GM04503 (cell line): ENCODE results near the gene SEC24D.
"Not testable (repeated sequence)": the region's sequence is repeated elsewhere in the genome, so short reads cannot be mapped to it uniquely, and the experiment has no call there.

ENCODE experiments used
- DNase-seq: peaks from one replicate; pipeline ENCODE4 v3.0.0-alpha.2; 2012; ENCODE audit warnings: low read depth

Gene SEC24D

DNA sequence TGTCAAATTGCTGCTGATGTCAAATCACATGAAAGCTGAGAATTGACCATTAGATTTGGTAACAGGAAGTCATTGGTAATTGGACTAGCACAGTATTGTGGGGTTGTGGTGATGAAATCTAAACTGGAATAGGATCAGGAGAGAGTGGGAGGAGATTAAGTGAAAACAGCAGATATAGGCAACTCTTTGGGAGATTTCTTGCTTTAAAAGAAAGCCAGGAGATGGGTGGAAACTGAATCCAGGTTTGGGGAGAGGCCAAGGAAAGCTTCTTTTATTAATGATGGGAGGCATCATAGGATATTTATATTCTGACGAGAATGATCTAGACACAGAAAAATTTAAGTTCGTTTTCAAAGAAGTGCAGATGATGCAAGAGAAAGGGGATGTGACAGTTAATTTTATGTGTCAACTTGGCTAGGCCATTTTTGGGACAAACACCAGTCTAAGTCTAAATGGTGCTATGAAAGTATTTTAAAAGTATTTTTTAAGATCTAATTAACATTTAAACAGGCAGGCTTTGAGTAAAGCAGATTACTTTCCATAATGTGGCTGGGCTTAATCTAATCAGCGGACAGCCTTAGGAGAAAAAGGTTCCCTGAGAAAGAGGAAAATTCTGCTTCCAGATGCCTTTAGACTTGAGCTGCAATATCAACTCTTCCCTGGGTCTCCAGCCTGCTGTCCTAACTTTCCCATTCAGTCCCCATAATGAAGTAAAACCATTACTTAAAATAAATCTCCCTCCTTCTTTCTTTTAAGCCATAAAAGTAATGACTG is 24.7 kb downstream of the SEC24D start:
- peak; percentile 73 for DNase-seq

DNA sequence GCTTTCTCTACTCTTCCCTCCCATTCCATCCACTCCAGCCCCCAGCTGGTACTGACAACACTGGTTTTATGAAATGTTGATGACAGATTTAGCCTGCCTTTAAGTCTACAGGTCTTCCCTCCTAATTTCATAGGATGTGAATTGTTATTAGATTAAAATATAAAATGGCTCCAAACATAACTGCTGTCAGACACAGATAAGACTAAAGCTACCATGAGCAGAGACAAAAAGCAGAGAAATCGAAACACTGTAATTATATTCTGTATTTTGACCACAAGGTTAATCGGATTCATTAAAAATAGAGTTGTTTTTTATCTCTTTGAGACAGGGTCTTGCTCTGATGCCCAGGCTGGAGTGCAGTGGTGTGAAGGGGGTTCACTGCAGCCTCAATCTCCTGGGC is 28.3 kb downstream of the SEC24D start:
- DNase-seq, result no peak

DNA sequence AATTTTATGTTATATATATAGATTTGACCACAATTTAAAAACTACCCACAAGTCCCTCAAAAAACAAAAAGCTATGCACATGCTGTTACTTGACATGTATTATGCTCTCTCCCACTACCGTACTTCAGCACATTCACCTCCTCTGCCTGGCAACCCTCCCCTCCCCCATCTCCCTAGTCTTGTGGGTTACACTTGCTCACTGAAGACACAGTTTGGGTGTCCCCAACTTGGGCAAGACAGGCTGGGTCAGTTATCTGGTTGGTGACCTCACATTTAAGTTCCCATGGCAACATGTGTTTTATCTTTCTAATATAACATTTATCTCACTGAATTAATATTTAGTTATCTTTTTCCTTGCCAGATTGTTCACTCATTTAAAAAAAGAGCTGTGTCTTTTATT is 32.7 kb downstream of the SEC24D start:
- no peak for DNase-seq

DNA sequence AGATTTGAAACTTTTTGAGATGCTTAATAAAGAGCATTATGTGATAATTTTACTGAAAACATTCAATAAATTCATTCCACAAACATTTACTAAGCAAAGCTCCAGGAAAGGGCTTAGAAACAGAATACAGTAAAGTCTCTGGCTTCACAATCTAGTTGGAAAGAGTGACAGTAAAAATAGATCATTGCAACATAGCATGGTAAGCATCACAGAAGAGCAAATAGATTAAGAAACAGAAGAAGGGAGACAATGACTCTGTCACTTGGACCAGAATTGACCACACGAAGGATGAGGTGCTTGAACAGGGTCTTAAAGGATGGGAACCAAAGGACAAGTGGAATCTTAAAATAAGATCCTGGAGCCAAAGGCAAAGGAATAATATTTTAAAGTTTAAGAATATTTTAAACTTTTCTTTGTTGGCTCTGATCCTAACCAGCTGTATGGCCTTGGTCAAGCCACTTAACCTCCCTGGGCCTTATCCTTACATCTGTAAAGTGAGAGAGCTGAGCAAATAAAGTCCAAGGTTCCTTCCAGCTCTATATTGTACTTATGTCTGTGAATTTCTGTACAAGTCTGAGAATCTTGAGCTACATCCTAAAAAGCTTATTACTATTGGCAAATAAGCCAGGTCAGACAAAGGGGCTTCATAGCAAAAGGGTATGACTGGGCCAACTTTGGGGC is 33.9 kb downstream of the SEC24D start:
- no peak for DNase-seq

DNA sequence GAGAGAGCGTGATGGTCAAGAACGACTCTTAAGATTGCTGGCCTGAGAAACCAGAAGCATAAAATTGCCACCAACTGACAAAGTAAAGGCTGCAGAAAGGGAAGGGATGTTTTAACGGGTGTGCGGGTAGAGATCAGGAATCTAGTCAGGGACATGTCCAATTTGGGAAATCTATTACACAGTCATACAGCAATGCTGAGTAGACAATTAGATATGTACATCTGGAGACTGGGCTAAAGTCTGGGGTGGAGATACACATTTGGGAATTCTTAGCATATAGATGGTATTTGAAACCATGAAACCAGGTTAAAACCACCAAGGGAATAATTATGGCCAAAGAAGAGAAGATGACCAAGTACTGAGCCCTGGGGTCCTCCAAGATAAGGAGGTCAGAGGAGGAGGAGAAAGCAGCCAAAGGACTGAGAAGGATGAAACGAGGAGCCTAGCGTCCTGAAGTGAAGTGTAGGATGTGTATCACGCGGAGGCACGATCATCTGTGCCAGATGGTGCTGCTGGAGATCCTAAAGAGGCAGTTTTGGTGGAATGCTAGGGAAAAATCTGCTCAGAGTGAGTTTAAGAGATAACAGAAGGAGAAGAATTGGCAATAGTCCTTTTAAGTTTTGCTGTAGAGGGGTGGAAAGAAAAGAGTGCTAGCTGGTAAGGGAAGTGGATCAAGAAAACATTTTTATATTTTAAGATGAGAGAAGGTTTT is 36.5 kb downstream of the SEC24D start:
- DNase-seq, result no peak

DNA sequence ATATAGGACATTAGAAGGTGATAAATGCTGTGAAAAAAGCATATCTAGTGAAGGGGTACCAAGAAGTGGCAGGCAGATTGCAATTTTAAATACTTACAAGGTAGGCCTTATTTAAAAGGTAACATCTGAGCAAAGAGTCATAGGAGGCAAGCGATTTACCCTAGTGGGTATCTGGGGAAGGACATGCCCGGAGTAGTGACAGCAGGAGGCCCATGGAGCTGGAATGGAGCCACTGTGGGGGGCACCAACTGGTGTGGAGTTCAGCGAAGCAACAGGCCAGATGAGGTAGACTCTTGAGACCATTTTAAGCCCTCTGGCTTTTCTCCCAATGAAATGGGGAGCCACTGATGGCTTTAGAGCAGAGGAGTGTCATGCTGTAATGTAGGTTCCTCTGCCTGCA is 37.3 kb downstream of the SEC24D start:
- DNase-seq, result no peak

DNA sequence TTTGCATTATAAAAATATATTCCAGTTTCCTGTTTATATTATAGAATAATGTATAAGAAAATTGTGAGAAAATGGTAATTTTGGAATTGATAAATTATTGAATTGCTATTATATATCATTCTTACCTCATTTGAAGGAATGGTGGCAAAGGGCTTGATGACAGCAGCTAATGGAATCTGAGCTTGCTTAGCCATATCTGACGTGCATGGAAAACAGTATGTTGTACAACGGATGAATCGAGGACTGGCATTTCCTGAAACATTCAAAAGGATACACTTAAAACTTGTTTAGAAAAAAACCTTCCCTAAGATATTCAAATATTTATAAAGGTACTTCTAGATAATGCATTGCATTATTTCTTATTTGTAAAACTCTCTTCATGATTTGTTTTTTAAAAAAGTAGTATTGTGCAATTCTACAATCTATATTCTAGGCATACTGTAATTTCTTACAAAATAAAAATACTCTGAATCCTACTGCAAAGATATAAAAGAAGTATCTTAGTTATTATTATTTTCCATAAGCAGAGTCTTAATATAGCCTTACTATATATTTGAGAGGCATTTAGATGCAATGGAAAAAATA is 38.3 kb downstream of the SEC24D start:
- DNase-seq, result no peak

DNA sequence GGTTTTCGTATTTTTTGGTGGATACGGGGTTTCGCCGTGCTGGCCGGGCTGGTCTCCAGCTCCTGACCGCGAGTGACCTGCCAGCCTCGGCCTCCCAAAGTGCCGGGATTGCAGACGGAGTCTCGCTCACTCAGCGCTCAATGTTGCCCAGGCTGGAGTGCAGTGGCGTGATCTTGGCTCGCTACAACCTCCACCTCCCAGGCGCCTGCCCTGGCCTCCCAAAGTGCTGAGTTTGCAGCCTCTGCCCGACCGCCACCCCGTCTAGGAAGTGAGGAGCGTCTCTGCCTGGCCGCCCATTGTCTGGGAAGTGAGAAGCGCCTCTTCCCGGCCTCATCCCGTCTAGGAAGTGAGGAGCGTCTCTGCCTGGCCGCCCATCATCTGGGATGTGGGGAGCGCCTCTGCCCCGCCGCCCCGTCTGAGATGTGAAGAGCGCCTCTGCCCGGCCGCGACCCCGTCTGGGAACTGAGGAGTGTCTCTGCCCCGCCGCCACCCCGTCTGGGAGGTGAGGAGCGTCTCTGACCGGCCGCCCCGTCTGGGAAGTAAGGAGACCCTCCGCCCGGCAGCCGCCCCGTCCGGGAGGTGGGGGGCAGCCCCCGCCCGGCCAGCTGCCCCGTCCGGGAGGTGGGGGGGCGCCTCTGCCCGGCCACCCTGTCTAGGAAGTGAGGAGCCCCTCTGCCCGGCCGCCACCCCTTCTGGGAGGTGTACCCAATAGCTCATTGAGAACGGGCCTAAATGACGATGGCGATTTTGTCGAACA is 44.1 kb downstream of the SEC24D start:
- not testable (repeated sequence) for DNase-seq

DNA sequence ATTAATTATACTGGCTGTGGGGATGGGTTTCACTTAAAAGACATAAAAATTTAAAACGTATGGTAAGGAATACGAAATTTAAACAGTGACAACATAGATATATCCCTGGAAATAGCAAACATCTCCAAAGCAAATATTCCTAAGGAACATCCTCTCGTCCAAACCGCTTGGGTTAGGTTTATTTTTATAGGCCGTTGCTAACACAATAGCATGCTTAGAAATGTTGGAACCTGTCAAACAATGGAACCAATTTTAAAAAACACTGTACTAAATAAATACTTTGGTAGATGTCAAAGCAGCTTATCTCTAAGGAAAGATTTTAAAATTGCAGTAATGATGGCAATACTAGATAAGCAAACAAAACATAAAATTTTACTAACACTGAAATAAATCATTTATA is 45.4 kb downstream of the SEC24D start:
- no peak for DNase-seq

DNA sequence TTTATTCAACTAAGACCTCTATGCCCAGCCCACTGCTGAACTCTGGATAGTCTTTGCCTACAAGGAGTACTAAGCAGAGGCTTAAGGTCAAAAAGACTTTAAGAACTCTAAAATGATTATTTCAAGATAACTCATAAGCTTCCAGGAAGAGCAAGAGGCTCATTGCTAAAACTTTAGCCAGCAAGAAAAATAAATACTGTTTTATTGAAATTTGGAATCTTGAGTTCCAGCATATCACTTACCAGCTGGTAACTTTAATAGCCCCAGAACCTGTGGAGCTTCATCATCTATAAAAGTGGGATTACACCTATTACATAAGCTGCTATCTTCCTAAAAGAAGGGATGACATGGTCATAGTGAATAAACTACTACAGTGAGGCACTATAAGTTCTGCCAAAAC is 47.0 kb downstream of the SEC24D start:
- no peak for DNase-seq

DNA sequence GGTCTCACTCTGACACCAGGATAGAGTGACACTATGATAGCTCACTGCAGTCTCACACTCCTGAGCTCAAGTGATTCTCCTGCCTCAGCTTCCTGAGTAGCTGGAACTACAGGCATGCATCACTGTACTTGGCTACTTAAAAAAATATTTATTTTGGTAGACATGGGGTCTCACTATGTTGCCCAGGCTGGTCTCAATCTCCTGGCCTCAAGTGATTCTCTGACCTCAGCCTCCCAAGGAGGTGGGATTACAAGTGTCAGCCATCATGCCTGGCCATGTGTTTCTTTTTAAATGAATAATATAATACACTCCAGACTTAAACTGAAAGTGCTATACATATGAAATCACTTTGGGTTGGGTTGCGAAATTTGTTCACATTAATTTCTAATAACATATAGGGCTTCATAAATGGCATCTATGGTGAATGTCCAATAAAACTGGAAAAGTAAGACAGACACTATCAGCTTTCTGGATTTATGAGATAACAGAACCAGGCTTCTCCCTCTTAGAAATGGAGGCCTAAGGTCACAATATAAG is 48.0 kb downstream of the SEC24D start:
- DNase-seq, result no peak

DNA sequence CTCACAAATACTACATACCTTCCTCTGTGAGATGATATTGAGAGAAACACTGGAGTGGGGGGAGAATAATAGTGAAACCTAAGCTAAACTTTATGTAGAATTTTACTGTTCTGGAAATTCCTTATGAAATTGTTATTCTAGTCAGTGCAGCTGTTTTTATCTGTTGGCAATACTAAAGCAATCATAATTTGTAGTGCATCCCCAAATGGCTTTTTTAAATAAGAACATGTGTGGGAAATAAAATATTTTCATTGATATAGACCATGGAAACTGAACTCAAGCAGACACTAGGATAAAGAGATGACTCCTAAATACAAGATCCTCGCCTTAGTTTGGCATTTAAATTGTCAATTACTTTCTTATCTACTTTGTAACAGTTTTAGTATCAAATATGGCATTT is 51.1 kb downstream of the SEC24D start:
- no peak for DNase-seq

DNA sequence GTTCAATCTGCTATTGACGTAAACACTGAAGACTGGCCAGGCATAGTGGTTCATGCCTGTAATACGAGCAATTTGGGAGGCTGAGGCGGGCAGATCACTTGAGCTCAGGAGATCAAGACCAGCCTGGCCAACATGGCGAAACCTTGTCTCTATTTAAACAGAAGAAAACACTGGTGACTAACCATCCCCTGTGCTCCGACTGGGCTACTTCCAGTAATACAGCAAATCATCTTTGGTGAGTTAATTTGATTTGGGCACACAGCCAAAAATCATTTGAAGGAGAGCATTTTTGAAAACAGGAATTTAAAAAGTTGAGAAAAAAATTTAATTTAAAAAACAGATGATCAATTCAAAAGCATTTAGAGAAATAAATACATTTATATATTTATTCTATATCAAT is 52.0 kb downstream of the SEC24D start:
- no peak for DNase-seq

DNA sequence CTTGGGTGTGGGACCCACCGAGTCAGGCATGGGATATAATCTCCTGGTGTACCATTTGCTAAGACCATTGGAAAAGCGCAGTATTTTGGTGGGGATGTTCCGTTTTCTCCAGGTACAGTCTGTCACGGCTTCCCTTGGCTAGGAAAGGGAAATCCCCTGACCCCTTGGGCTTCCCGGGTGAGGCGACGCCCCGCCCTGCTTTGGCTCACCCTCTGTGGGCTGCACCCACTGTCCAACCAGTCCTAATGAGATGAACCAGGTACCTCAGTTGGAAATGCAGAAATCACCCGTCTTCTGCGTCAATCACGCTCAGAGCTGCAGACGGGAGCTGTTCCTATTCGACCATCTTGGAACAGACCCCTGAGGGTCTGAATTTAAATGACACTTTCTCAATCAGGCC is 53.0 kb downstream of the SEC24D start:
- not testable (repeated sequence) for DNase-seq

DNA sequence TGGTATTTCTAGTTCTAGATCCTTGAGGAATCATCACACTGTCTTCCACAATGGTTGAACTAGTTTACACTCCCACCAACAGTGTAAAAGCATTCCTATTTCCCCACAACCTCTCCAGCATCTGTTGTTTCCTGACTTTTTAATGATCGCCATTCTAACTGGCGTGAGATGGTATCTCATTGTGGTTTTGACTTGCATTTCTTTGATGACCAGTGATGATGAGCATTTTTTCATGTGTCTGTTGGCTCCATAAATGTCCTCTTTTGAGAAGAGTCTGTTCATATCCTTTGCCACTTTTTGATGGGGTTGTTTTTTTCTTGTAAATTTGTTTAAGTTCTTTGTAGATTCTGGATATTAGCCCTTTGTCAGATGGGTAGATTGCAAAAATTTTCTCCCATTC is 58.3 kb downstream of the SEC24D start:
- not testable (repeated sequence) for DNase-seq

DNA sequence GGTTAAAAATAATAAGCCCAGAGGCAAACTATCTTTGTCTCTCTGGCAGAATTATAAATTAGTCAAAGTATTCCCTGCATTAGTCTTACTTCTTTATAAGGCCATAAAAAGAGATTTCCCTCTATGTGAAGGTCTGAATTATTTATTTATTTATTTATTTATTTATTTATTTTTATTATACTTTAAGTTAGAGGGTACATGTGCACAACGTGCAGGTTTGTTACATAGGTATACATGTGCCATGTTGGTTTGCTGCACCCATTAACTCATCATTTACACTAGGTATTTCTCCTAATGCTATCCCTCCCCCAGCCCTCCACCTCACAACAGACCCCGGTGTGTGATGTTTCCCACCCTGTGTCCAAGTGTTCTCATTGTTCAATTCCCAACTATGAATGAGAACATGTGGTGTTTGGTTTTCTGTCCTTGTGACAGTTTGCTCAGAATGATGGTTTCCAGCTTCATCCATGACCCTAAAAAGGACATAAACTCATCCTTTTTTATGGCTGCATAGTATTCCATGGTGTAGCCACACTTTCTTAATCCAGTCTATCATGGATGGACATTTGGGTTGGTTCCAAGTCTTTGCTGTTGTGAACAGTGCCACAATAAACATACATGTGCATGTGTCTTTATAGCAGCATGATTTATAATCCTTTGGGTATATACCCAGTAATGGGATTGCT is 58.8 kb downstream of the SEC24D start:
- DNase-seq, result not testable (repeated sequence)

DNA sequence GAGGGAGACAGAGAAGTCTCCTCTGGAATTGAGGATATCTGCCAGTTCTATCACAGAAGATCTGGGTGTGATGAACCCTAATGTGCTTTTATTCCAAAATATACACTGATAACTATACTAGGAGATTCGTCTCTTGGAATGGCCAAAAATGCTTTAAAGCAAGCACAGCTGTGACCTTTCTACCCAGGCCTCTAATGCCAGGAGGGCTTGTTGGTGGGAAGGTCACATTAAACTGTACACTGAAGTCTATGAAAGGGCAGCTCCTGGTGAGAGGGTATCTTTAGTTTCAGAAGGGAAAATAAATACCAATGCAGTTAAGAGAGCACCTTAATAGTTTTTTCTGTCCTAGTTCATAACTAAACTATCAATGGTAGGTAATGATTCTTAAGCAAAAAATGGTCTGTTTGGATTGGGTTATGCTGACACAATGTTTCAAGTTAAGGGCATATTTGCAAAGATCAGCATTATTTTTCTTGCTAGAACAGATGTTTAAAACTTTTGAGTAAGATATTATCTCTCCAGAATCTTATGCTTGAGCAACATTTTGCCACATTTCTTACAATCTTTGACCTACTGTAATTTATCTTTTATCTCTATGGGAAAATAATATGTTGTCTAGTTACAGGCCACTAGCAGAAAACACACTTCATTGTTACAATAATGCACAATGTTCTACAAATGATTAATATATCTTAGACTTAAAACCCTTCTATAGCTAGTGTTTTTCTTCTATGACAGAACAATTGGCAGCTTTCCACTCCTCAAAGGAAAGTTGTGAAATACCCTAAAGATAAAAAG is 59.6 kb downstream of the SEC24D start:
- no peak for DNase-seq

DNA sequence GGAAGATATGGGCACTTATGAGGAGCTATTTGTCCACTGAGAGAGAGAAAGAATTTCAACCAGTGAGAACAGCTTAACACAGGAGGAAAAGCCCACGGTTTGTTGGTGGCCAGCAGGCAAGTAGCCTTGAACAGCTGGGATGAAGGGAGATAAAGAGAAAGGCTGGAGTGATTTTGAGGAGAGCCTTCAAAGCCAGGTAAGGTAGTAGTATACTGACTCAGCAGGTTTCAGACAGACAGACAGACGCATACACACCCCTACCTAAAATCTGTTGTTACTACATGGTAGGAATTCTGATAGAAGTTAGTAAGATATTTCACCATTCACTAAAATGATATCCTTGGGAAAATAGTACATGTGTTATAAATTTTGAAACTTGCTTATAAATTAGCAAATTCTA is 60.5 kb downstream of the SEC24D start:
- no peak for DNase-seq

DNA sequence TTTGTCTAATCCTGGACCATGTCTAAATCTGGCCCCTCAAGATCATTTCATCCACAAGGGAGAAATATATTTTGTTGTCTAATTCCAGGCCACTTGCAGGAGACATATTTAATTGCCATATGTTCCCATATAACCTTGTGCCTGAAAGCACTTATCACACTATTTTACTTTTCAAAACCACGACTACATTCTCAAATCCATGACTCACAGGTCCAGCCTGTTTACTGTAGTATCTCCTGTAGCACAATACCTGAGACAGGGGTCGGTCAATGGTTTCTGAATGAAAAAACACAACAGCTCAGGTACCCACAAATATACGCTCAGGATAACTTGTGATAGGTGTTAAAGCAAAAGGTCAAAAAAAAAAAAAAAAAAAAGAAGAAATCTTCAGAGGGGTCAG is 60.9 kb downstream of the SEC24D start:
- DNase-seq, result no peak

DNA sequence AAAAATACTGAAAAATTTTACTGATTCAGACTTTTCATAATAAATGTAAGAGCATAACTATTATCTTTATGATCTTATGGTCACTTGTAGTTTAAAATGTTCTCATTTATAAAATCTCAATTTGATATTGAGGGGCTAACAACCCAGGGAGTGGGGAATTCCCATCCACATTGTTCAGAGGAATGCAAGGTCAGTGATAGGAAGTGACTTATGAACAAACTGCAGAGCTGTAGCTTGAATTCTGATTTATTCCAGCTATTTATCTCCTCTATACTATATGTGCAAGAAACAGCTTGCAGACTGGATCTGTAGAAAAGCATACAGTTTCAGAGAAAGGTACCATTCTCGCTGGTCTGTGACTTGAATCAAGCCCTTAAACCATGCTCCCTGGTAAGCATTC is 61.6 kb downstream of the SEC24D start:
- DNase-seq, result no peak
